ENCODE data around the gene PLXNA2. TPM values are rescaled to one million over a fixed set of nuclear protein-coding genes. Genes with fewer than 3 reads are reported as not detected.
A peak's percentile ranks its signal among the peaks of the same experiment; 100 is the strongest.

PLXNA2 gene
- total and polyA plus RNA-seq, 2 of the 8 experiments (the other 6 are each of a cell fraction or from before 2014, with no cell fraction given): 0.33 to 1.5 TPM

DNA sequence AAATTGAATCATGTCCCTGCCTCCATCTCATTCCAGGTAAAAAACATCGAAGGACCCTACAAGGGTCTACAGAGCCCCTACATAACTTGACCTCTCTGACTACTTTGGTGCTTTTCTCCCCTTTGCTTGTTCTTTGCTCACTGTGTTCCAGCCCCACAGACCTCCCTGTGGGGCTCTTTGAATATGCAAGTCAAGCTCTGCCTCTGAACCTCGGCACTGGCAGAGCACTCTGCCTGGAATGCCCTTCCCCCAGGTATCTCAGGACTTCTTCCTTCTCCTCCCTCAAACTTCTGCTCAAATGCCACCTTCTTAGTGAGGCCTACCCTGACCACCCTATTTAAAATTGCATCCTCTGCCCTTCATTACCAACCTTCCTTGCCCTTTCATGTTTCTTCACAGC is 245.5 kb downstream of the PLXNA2 start (continued):
- TF ChIP-seq HDAC2 (IDR thresholded peaks at IDR 0.05; ENCODE audit: borderline replicate concordance in 1 of 2, low read depth in 2 of 2, low read length in 2 of 2) (0 out of 4 replicates have a peak, but pooled peaks of 1 of the 2 experiments have one; percentile 21), POU5F1 (IDR thresholded peaks at IDR 0.05; ENCODE audit: low read depth, low read length) (peak; percentile 57; the same call in 1 of the 2 replicates), TEAD4 (IDR thresholded peaks at IDR 0.05; ENCODE audit: low read depth, low read length) (peak; percentile 67), CBX8 (IDR thresholded peaks at IDR 0.05; ENCODE audit: borderline replicate concordance, low read depth, low read length) (no peak), CREB1 (IDR thresholded peaks at IDR 0.05) (no peak), EGR1 (IDR thresholded peaks at IDR 0.05; ENCODE audit: borderline replicate concordance, low read depth, low read length) (no peak), ASH2L (IDR thresholded peaks at IDR 0.05; ENCODE audit: low read length) (peak; percentile 22)
- TF ChIP-seq, protein P1, sequence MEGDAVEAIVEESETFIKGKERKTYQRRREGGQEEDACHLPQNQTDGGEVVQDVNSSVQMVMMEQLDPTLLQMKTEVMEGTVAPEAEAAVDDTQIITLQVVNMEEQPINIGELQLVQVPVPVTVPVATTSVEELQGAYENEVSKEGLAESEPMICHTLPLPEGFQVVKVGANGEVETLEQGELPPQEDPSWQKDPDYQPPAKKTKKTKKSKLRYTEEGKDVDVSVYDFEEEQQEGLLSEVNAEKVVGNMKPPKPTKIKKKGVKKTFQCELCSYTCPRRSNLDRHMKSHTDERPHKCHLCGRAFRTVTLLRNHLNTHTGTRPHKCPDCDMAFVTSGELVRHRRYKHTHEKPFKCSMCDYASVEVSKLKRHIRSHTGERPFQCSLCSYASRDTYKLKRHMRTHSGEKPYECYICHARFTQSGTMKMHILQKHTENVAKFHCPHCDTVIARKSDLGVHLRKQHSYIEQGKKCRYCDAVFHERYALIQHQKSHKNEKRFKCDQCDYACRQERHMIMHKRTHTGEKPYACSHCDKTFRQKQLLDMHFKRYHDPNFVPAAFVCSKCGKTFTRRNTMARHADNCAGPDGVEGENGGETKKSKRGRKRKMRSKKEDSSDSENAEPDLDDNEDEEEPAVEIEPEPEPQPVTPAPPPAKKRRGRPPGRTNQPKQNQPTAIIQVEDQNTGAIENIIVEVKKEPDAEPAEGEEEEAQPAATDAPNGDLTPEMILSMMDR (IDR thresholded peaks at IDR 0.05; ENCODE audit: control extremely low read depth in 1 of 3, insufficient read depth in 1 of 3, low read depth in 1 of 3, low read length in 3 of 3): no peak
